SK-N-SH treated with all-trans-retinoic acid at 6 μM for 48 hours (cell line): ENCODE measurements around the gene REXO1.
A peak's percentile ranks its signal among the peaks of the same experiment; 100 is the strongest.

Experiments used
- ATAC-seq: fragments of 200-7000 bp; cut with Tn5 transposase; 3 replicates; pipeline ENCODE4 v1.9.1; 2020; ENCODE audit warnings: mild to moderate bottlenecking, moderate library complexity
- CREB5 ChIP-seq: fragments of 250-450 bp; sonication (Bioruptor Pico); IDR thresholded peaks from 2 replicates; pipeline ENCODE4 v1.5.1; 2020; ENCODE audit warnings: low read depth, mild to moderate bottlenecking, moderate library complexity
- CSDC2 ChIP-seq: fragments of 250-450 bp; sonication (Bioruptor Pico); IDR thresholded peaks from 2 replicates; pipeline ENCODE4 v1.5.0; 2020; ENCODE audit warnings: mild to moderate bottlenecking, moderate library complexity
- CSRNP3 ChIP-seq: fragments of 250-450 bp; sonication (Bioruptor Pico); IDR thresholded peaks from 2 replicates; pipeline ENCODE4 v1.5.1; 2021; ENCODE audit warnings: mild to moderate bottlenecking, moderate library complexity
- GLIS3 ChIP-seq: fragments of 250-450 bp; sonication (Bioruptor Pico); IDR thresholded peaks from 2 replicates; pipeline ENCODE4 v1.5.0; 2020; ENCODE audit warnings: mild to moderate bottlenecking, moderate library complexity
- OSR1 ChIP-seq: fragments of 250-450 bp; sonication (Bioruptor Pico); IDR thresholded peaks from 2 replicates; pipeline ENCODE4 v1.8.0; 2022; ENCODE audit warnings: moderate library complexity, mild to moderate bottlenecking, inconsistent platforms
- PATZ1 ChIP-seq: fragments of 250-450 bp; sonication (Bioruptor Pico); IDR thresholded peaks from 2 replicates; pipeline ENCODE4 v1.8.0; 2020; ENCODE audit warnings: mild to moderate bottlenecking, moderate library complexity, borderline replicate concordance
- POU6F1 ChIP-seq: fragments of 250-450 bp; sonication (Bioruptor Pico); IDR thresholded peaks from 2 replicates; pipeline ENCODE4 v1.8.0; 2021; ENCODE audit warnings: low read depth, mild to moderate bottlenecking, moderate library complexity, borderline replicate concordance
- PPARA ChIP-seq: fragments of 250-450 bp; sonication (Bioruptor Pico); IDR thresholded peaks from 2 replicates; pipeline ENCODE4 v1.5.0; 2020; ENCODE audit warnings: mild to moderate bottlenecking, borderline replicate concordance
- SNAI2 ChIP-seq: fragments of 250-450 bp; sonication (Bioruptor Pico); IDR thresholded peaks from 2 replicates; pipeline ENCODE4 v1.5.0; 2020; ENCODE audit warnings: mild to moderate bottlenecking, moderate library complexity
- TCF4 ChIP-seq: fragments of 250-450 bp; sonication (Bioruptor Pico); IDR thresholded peaks from 2 replicates; pipeline ENCODE4 v1.8.0; 2021; ENCODE audit warnings: mild to moderate bottlenecking, moderate library complexity, borderline replicate concordance
- TSHZ2 ChIP-seq: fragments of 250-450 bp; sonication (Bioruptor Pico); IDR thresholded peaks from 2 replicates; pipeline ENCODE4 v1.5.0; 2020; ENCODE audit warnings: mild to moderate bottlenecking, moderate library complexity
- ZFP3 ChIP-seq: fragments of 250-450 bp; sonication (Bioruptor Pico); IDR thresholded peaks from 2 replicates; pipeline ENCODE4 v1.5.0; 2020; ENCODE audit warnings: mild to moderate bottlenecking, moderate library complexity
- ZNF565 ChIP-seq: fragments of 450-650 bp; formaldehyde crosslinking; conservative IDR thresholded peaks from 2 replicates; pipeline ENCODE4 v1.5.0; 2020; ENCODE audit warnings: low read depth, mild to moderate bottlenecking, moderate library complexity
- ZNF8 ChIP-seq: fragments of 450-650 bp; formaldehyde crosslinking; IDR thresholded peaks from 2 replicates; pipeline ENCODE4 v1.5.0; 2020; ENCODE audit warnings: mild to moderate bottlenecking, moderate library complexity

The REXO1 gene

GRCh38 chr19:1866693-1867348 is 18.5 kb upstream of the REXO1 start:
- no peak for TF ChIP-seq TCF4 (CRISPR knock-in tag)
- ATAC-seq = no peak

- no peak for ATAC-seq
- TF ChIP-seq ZFP3 (CRISPR knock-in tag) (no peak), PPARA (CRISPR knock-in tag) (no peak), OSR1 (CRISPR knock-in tag) (no peak), ZNF8 (CRISPR knock-in tag) (no peak), GLIS3 (CRISPR knock-in tag) (no peak), ZNF565 (CRISPR knock-in tag) (no peak), CREB5 (CRISPR knock-in tag) (no peak), CSRNP3 (CRISPR knock-in tag) (no peak)
Observed at GRCh38 chr19:1865172-1866010, 17.1 kb upstream of the REXO1 start.

- TF ChIP-seq PPARA (CRISPR knock-in tag) (no peak), POU6F1 (CRISPR knock-in tag) (no peak), ZNF565 (CRISPR knock-in tag) (no peak), SNAI2 (no peak), PATZ1 (peak; percentile 65; the same call in 1 of the 2 replicates), CSDC2 (CRISPR knock-in tag) (no peak), TSHZ2 (CRISPR knock-in tag) (0 out of 2 replicates have a peak, but pooled peaks have one; percentile 11)
- ATAC-seq = peak; percentile 86
Observed at GRCh38 chr19:1864480-1865171, 16.3 kb upstream of the REXO1 start.
